ENCODE data around the gene FAM153A.
"Not testable (repeated sequence)": the region's sequence is repeated elsewhere in the genome, so short reads cannot be mapped to it uniquely, and the experiment has no call there.

FAM153A gene

DNA sequence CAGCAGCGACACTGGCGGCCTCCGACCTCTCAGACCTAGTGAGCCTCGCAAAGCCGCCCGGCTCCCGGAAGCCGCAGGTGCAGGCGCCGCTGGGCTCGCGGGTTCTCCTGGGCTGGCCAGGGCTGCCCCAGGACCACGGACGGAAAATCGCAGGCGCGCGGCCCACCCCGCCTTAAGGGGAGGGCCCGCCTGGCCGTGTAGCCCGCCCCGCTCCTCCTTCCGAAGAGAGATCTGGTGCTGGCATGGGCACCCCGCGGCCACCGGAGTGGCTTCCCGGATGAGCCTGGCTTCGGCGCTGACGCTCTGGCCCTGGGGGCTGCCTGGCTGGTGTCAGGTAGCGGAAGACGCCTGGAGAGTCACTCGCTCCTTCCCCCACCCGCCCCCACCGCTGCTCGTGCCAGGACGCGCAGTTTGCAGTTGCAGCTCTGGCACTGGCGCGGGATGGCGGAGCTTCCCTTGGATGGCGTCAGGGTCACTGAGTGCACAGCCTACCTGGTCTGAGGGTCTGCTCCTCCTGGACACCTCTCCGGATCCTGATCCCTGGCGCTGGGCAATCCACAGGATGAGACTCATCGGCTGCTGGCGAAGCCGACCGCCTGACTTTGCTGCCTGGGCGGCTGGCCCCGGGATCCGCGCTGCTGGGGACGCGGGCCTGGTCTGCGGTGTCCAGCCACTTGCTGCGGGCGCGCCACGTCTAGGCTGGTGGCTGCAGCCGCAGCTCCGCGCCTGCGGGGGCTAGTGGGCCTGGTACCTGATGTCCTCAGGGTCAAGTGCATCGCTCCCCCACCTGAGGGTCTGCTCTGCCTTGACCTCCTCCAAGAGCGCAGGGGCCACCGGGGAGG lies at the start of gene FAM153A:
FAM153A (minus strand) TSS at position 108 of the 842 bp plus-strand sequence.
- DNase-seq: not testable (repeated sequence)

GRCh38 chr5:177832287-177832686 lies 49.6 kb upstream of the FAM153A start:
- DNase-seq: not testable (repeated sequence)

- DNase-seq: not testable (repeated sequence)
Observed at GRCh38 chr5:177826073-177826472, 43.4 kb upstream of the FAM153A start.

GRCh38 chr5:177824776-177825175 lies 42.1 kb upstream of the FAM153A start:
- not testable (repeated sequence) for DNase-seq

DNA sequence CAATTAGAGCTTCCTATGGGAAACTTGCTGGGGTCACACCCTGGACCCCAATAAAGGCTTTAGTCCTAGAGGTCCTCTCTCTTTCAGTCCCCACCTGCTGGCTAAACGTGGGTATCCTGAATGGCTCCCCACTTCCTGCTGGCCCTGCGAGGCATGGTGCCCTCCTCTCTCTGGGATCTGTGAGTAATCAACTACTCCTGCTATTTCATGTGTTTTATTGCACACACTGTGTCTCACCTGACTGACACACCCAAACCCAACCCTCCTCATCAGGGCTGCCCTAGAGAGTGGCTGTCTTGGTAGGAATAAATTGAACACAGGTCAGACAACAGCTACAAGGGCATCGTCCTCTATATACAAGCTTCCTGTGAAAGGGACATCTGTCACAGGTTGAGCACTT lies 39.8 kb upstream of the FAM153A start:
- not testable (repeated sequence) for DNase-seq

DNA sequence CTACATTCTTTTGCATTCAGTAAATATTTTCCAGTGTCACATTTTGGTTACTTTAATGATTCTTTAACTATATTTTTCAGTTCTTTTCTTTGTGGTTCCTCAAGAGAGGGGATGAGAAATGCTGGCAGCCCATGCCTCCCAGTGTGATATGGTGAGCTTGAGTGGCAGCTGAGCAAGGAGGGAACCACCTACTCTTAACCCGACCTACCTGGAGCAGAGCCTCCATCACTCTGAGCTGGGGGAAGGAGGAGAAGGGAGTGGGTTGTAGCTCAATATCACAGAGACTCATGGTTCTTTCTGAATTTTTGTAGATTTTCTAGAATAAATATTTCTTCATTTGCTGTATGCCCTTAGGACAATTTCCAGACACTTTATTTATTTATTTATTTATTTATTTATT lies 37.0 kb upstream of the FAM153A start:
- not testable (repeated sequence) for DNase-seq

DNA sequence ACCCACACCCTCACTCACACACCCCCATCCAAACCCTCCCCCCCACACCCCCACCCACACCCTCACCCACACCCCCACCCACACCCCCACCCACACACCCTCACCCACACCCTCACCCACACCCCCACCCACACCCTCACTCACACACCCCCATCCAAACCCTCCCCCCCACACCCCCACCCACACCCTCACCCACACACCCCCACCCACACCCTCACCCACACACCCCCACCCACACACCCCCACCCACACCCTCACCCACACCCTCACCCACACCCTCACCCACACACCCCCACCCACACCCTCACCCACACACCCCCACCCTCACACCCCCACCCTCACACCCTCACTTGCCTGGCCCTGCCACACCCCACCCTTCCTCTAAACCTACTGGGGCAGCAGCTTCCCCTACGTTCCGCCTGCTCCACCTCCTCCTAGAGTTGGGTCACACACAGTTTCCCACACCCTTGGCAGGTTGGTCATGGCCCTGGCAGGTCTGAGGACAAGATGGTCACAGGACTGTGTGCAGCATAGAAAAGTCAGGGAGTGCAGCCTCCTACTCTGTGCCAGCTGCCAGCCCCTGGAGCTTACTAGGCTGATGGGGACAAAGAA lies 30.2 kb upstream of the FAM153A start:
- not testable (repeated sequence) for DNase-seq

GRCh38 chr5:177812160-177812743 lies 29.6 kb upstream of the FAM153A start:
- not testable (repeated sequence) for DNase-seq

DNA sequence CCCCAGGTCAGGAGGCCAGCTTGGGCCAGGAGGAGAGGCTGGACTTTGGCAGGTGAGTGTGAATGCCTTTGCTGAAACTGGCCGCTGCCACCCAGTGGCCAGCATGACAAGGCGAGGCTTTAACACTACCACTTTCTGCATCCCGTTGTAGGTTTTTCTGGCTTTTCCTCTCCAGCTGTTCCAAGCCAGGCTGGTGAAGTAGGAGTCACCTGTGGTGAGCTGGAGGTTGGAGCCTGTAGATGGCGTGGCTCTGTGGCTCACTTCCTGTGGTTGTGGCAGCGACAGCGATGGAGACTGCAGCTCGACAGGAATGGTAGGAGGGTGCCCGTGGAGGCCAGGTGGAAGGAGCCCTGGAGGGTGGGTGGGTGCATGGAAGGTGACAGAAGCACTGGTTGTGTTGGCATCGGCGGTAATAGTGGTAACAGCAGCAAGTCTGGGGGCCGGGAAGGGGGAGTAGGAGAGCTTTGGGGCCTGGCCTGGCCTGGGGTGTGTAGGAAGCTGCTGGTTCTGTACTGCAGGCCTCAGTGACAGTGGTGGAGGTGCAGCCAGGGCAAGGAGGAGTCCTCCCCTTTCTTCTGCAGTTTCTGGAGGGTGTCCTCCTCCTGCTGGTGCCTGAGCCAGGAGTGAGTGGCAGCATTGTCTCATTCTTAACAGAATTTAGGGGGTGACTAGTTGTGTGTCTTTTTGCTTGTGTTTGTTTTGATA lies 26.7 kb upstream of the FAM153A start:
- not testable (repeated sequence) for DNase-seq

GRCh38 chr5:177808420-177808819 lies 25.7 kb upstream of the FAM153A start:
- DNase-seq: not testable (repeated sequence)

GRCh38 chr5:177807265-177807664 lies 24.6 kb upstream of the FAM153A start:
- DNase-seq: not testable (repeated sequence)

DNA sequence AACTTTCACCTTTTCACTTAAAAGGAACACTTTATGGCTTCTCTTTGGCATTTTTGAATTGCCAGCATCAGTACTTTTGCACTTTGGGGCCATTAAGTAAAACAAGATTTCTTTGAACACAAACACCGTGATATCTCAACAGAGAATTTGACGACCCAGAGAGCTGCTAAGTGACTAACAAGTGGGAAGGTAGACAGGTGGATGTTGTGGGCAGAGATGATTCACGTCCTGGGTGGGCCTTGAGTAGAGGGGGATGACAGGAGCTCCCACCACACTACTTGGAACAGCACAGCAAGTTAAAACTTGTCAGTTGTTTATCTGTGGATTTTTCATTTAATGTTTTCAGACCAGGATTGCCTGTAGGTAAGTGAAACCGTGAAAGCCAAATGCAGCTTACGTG lies 18.7 kb upstream of the FAM153A start:
- peak; percentile 17 for DNase-seq

DNA sequence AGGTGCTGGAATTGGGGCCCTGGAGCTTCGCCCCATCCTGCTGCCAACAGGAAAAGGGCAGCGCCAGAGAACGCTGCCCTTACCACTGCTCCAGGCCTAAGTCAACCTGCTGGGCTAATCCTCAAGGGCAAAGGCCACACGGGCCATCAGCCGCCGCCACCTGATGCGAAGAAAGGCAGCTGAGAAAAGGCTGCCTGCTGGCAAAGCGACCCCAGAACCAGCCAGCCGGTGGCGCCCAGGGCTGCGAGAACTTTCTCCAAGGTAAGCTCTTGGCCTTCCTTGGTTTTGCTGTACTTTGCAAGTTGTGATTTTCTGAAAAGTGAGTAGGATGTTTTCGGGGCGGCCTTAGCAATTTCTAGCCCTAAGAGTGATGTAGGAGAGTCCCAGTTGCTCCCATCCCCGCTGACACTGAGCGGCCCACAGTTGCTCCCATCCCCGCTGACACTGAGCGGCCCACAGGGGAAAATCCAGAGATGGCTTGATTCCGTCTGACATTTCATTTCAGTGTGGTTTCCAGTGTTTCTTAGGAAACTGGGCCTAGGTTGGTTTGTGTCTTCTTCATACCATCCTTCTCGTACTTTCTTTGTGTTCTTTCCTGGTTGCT lies 15.6 kb upstream of the FAM153A start:
- not testable (repeated sequence) for DNase-seq

DNA sequence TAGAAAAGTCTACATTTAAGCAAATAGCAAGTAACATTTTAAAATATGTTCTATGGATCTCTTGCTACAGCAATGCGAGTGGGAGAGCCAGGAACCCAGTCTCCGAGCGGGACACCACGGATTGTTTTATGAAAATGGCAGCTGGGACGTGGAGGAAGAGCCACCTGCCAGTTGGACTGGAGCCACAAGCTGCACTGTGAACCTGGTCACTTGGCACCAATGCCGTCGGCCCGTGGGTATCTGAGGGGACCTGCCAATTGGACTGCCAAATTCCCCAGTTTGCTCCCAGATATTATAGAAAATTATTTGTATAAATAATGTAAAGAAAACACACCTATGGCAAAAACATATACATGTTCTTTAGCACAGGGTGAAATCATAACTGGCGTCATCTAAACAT lies 10.6 kb upstream of the FAM153A start:
- DNase-seq: not testable (repeated sequence)

- DNase-seq: not testable (repeated sequence)
Observed at GRCh38 chr5:177791649-177792048, 8.9 kb upstream of the FAM153A start.

DNA sequence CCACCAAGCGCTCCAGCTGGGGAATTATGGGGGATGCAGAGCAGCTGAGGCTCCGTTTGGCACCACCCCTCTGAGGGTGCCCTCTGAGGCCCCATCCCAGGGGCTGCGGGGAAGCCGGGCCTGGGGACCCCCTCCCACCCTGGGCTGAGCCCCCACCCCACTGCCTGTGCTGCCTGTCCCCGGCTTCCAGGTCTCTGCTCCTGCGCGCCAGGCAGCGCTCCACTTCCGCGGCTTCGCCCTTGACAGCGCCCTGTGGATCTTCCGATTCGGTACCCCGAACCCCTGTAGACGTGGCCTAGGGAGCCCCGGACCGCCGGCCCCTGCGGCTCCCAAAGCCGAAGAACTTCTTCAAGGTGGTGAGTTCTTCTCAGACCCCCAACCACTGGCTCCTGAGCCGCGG lies 530 bp downstream of the FAM153A start:
- not testable (repeated sequence) for DNase-seq

- not testable (repeated sequence) for DNase-seq
Observed at GRCh38 chr5:177771206-177771605, 11.5 kb downstream of the FAM153A start.

DNA sequence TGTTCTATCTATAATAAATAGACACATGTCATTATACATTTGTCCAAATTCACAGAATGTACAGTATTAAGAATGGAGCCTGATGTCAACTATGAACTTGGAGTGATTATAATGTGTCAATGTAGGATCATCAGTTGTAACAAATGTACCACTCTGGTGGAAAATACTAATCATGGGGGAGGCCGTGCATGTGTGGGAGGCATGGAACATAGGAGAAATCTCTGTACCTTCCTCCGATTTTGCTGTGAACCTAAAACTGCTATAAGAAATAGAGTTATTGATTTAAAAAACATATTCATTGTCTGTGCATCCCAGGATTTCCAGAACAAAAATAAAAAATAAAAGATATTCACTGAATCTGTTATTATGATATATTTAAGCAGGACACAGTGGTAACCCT lies 12.1 kb downstream of the FAM153A start:
- DNase-seq: peak; percentile 20

DNA sequence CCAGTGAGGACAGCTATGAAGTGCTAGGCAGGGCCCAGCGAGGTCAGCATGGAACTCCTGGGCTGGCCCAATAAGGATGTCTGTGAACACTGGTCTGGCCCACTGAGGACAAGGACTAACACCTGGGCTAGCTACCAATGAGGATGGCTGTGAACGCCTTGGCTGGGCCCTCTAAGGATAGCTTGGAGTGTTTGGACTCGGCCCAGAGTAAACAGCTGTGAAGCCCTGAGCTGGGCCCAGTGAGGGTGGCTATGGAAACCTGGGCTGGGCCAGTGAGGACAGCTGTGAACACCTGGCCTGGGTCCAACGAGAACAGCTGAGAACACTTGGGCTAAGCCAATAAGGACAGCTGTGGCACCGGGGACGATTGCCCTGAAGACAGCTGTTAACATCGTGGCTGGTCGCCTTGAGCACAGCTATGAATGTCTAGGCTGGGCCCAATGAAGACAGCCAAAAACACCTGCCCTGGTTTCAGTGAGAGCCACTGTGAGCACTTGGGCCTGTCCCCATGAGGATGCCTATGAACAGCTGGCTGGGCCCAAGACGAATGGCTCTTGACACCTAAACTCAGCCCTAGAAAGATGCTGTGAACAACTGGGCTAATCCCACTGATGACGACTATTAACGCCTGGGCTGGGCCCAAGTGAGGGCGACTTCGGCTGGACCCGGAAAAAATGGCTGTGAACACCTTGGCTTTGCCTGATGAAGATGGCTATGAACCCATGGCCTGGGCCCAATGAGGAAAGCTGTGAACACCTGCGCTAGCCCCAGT lies 18.8 kb downstream of the FAM153A start:
- not testable (repeated sequence) for DNase-seq

DNA sequence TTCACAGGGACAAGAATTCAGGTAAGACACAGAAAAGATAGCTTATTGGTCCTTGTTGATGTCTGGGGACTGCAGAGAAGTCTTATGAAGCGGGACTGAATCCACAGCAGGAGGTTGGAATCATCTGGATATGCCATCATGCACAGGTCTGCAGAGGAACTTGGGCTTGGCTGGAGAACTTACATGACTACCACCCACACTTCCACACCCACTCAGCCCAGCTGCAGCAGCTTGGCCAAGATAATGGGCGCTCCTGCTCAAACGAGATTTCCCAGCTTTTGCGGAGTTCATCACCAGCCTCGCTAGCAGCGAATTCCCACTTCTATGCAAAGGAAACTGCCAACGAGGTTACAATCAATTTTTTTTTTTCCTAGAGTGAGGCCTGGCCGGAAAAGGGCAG lies 21.7 kb downstream of the FAM153A start:
- not testable (repeated sequence) for DNase-seq

GRCh38 chr5:177747354-177747753 lies 35.3 kb downstream of the FAM153A start:
- not testable (repeated sequence) for DNase-seq

GRCh38 chr5:177724858-177725257 lies 57.8 kb downstream of the FAM153A start:
- DNase-seq: not testable (repeated sequence)
